ENCODE data around the gene DDX11.
"Not testable (repeated sequence)": the region's sequence is repeated elsewhere in the genome, so short reads cannot be mapped to it uniquely, and the experiment has no call there.

- not testable (repeated sequence) for TF ChIP-seq POLR2A, POLR2AphosphoS5 (IDR thresholded peaks at IDR 0.05; ENCODE audit: low read depth, low read length)
Observed at GRCh38 chr12:31092718-31093117, 19.1 kb downstream of the DDX11 start.
